ENCODE measurements around the gene FBXL12. TPM values are rescaled to one million over a fixed set of nuclear protein-coding genes. Genes with fewer than 3 reads are reported as not detected.

FBXL12 gene
- total RNA-seq, 1 experiment from 2014 or later: 21.9 TPM

DNA sequence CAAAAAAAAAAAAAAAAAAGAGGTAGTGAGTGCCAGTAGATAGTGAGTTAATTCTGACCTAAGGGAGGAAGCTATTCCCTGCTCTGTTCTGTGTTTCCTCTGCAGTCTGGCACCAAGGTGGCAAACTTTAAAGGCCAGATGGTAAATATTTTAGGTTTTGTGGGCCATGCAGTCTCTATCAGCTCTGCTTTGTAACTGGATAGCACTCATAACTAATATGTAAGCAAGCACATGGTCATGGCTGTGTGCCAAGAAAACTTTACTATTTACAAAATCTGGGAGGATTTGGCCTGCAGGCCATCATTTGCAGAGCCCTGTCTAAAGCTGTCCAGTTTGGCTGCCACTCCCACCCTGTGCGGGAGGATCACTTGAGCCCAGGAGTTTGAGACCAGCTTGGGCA is 20.5 kb upstream of the FBXL12 start:
- intact Hi-C loops (cut with micrococcal nuclease): no loop called here
- no TSS peak for BruUV-seq (replicated peaks)
- Histone ChIP-seq H3K9ac (ENCODE audit: low read length) (no peak overlapping the region), H3K36me3 (ENCODE audit: control insufficient read depth in 1 of 2, insufficient read depth in 2 of 2, low read length in 2 of 2) (peaks cover 23 to 27% of the 10 kb centered on the region in 2 experiments; a peak in 3 of 4 replicates), H3K4me2 (ENCODE audit: low read length) (no peak overlapping the region), H3K4me3 (replicated peaks in 1 of 2; ENCODE audit: low read depth in 1 of 2, low read length in 2 of 2) (no peak overlapping the region), H2AFZ (ENCODE audit: low read depth, low read length, poor library complexity, severe bottlenecking) (no peak overlapping the region), H3K4me1 (ENCODE audit: control insufficient read depth in 1 of 2, insufficient read depth in 2 of 2, low read length in 2 of 2) (peaks cover 4 to 18% of the 10 kb centered on the region in 2 experiments; a peak in 3 of 4 replicates), H3K27me3 (ENCODE audit: insufficient read depth, low read length) (no peaks in the 10 kb centered on the region), H4K20me1 (ENCODE audit: insufficient read depth) (peaks cover 3% of the 10 kb centered on the region; the same call in 1 of the 2 replicates), H3K79me2 (ENCODE audit: insufficient read depth, low read length) (peaks cover 20% of the 10 kb centered on the region), H3K27ac (ENCODE audit: low read depth, low read length) (no peak overlapping the region), H3K9me3 (ENCODE audit: control insufficient read depth in 1 of 2, insufficient read depth in 1 of 2, low read depth in 1 of 2, low read length in 2 of 2) (no peaks in the 10 kb centered on the region), H3K9me2 (ENCODE audit: insufficient read depth) (no peaks in the 10 kb centered on the region)
- ChIA-PET RAD21 (ENCODE audit: low non-redundant PET in 1 of 2, low total read pairs in 2 of 2, uncharacterized antibody in 2 of 2, unreplicated experiment in 2 of 2) (no interaction called here), POLR2A (no interaction called here), CTCF (no interaction called here)
- no peak for TF ChIP-seq TCF7L2 (IDR thresholded peaks at IDR 0.05; ENCODE audit: borderline replicate concordance, extremely low read depth, insufficient read depth, insufficient read length)
- TF ChIP-seq JUND (IDR thresholded peaks at IDR 0.05): no peak
- TF ChIP-seq FOSL1 (IDR thresholded peaks at IDR 0.05; ENCODE audit: low read depth): no peak
- TF ChIP-seq, protein P1, sequence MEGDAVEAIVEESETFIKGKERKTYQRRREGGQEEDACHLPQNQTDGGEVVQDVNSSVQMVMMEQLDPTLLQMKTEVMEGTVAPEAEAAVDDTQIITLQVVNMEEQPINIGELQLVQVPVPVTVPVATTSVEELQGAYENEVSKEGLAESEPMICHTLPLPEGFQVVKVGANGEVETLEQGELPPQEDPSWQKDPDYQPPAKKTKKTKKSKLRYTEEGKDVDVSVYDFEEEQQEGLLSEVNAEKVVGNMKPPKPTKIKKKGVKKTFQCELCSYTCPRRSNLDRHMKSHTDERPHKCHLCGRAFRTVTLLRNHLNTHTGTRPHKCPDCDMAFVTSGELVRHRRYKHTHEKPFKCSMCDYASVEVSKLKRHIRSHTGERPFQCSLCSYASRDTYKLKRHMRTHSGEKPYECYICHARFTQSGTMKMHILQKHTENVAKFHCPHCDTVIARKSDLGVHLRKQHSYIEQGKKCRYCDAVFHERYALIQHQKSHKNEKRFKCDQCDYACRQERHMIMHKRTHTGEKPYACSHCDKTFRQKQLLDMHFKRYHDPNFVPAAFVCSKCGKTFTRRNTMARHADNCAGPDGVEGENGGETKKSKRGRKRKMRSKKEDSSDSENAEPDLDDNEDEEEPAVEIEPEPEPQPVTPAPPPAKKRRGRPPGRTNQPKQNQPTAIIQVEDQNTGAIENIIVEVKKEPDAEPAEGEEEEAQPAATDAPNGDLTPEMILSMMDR (IDR thresholded peaks at IDR 0.05 in 2 of 3, conservative IDR thresholded peaks at IDR 0.05 in 1 of 3; ENCODE audit: borderline replicate concordance in 1 of 3, insufficient read depth in 1 of 3, low read depth in 2 of 3, low read length in 2 of 3): no peak
- TF ChIP-seq EGR1 (IDR thresholded peaks at IDR 0.05; ENCODE audit: low read depth): no peak
- TF ChIP-seq, protein P2, sequence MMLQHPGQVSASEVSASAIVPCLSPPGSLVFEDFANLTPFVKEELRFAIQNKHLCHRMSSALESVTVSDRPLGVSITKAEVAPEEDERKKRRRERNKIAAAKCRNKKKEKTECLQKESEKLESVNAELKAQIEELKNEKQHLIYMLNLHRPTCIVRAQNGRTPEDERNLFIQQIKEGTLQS (IDR thresholded peaks at IDR 0.05): no peak
- no peak for TF ChIP-seq YY1 (IDR thresholded peaks at IDR 0.05; ENCODE audit: extremely low read depth, insufficient replicate concordance, low read depth, low read length)
- TF ChIP-seq POLR2AphosphoS5 (IDR thresholded peaks at IDR 0.05; ENCODE audit: low read depth, low read length): no peak
- TF ChIP-seq, protein P3, sequence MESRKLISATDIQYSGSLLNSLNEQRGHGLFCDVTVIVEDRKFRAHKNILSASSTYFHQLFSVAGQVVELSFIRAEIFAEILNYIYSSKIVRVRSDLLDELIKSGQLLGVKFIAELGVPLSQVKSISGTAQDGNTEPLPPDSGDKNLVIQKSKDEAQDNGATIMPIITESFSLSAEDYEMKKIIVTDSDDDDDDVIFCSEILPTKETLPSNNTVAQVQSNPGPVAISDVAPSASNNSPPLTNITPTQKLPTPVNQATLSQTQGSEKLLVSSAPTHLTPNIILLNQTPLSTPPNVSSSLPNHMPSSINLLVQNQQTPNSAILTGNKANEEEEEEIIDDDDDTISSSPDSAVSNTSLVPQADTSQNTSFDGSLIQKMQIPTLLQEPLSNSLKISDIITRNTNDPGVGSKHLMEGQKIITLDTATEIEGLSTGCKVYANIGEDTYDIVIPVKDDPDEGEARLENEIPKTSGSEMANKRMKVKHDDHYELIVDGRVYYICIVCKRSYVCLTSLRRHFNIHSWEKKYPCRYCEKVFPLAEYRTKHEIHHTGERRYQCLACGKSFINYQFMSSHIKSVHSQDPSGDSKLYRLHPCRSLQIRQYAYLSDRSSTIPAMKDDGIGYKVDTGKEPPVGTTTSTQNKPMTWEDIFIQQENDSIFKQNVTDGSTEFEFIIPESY (IDR thresholded peaks at IDR 0.05; ENCODE audit: extremely low read depth, insufficient replicate concordance, low read length): no peak
- TF ChIP-seq SP1 (IDR thresholded peaks at IDR 0.05; ENCODE audit: low read depth): no peak
- no peak for TF ChIP-seq EZH2 (IDR thresholded peaks at IDR 0.05)
- TF ChIP-seq SRF (IDR thresholded peaks at IDR 0.05; ENCODE audit: low read depth): no peak
- TF ChIP-seq ZNF274 (IDR thresholded peaks at IDR 0.05; ENCODE audit: low read depth, low read length): no peak
- no peak for TF ChIP-seq CEBPB (IDR thresholded peaks at IDR 0.05; ENCODE audit: low read depth)
- no peak for TF ChIP-seq POLR2A (IDR thresholded peaks at IDR 0.05; ENCODE audit: borderline replicate concordance, extremely low read depth, insufficient read depth, insufficient read length)
- TF ChIP-seq CBX3 (IDR thresholded peaks at IDR 0.05; ENCODE audit: low read depth): no peak
- no peak for TF ChIP-seq ELF1 (IDR thresholded peaks at IDR 0.05; ENCODE audit: borderline replicate concordance, low read depth)
- TF ChIP-seq RAD21 (IDR thresholded peaks at IDR 0.05; ENCODE audit: low read depth): no peak
- ATAC-seq (no peak), DNase-seq (ENCODE audit: low read depth, low spot score) (no peak)

All from HCT116 (cell line).